DMS153 (cell line): Measurements from ENCODE around the gene GATA1.
"Not testable (repeated sequence)": the region's sequence is repeated elsewhere in the genome, so short reads cannot be mapped to it uniquely, and the experiment has no call there.

Source experiments
- DNase-seq: peaks from one replicate; lab custom pipeline; 2025; lab: John Stamatoyannopoulos, UW

Gene GATA1

DNA sequence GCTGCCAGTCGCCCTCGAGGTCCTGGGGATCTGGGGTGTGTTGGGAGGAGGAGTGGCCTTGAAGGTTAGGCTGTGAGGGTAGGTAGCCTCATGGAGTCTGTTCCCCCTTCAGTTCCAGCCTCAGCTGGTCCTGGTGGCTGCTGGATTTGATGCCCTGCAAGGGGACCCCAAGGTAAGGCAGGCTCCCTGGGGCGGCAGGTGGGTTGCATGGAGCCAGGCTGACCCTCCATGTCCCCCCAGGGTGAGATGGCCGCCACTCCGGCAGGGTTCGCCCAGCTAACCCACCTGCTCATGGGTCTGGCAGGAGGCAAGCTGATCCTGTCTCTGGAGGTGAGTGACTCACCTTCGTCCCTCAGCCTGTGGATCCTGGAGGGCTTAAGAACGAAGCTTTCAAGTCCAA, 28.3 kb downstream of the GATA1 start:
- no peak for DNase-seq

DNA sequence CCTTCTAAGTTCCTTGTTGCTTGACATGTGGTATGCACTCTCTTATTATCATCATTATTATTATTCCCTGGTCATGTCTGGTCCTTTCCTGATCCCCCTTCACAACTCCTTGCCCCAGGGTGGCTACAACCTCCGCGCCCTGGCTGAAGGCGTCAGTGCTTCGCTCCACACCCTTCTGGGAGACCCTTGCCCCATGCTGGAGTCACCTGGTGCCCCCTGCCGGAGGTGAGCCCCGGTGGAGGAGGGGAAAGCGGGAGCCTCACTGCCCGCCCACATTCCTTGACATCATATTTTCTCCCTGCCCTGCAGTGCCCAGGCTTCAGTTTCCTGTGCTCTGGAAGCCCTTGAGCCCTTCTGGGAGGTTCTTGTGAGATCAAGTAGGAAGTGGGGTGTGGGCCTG, 28.9 kb downstream of the GATA1 start:
- no peak for DNase-seq

DNA sequence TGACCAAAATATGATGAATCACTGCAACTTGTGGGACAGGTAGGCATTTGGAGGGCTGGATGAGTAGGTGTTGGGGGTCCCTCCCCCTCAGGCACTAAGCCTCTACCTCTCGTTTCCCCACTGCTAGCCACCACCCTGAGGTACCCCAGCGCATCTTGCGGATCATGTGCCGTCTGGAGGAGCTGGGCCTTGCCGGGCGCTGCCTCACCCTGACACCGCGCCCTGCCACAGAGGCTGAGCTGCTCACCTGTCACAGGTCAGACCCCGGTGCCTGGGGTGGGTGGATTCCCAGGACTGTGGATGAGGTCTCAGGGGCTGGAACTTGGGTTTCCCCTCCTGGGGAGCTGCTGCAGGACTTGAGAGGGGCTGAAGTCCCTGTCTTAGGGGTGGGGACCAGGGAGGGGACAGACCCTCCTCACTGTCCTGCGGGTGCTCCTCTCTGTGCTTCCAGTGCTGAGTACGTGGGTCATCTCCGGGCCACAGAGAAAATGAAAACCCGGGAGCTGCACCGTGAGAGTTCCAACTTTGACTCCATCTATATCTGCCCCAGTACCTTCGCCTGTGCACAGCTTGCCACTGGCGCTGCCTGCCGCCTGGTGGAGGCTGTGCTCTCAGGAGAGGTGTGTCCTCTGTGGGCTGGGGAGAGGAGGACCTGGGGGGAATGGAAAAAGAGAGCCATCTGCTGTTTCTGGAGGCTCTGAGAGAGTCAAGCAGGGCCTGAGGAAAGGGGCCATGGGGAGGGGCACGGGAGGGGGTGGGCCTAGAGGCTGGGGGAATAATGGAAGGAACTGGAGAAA, 29.8 kb downstream of the GATA1 start:
- DNase-seq, result no peak

DNA sequence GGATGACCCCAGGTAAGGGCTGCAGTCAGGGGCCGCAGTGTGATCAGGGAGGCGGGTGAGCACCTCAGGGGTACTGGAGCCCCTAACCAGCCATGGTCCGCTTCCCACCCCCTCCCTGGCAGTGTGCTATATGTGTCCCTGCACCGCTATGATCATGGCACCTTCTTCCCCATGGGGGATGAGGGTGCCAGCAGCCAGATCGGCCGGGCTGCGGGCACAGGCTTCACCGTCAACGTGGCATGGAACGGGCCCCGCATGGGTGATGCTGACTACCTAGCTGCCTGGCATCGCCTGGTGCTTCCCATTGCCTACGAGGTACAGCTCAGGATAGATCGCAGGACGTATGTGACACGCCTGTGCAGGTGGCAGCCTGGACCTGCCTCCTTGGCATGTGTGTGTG, 31.7 kb downstream of the GATA1 start:
- DNase-seq, result no peak

DNA sequence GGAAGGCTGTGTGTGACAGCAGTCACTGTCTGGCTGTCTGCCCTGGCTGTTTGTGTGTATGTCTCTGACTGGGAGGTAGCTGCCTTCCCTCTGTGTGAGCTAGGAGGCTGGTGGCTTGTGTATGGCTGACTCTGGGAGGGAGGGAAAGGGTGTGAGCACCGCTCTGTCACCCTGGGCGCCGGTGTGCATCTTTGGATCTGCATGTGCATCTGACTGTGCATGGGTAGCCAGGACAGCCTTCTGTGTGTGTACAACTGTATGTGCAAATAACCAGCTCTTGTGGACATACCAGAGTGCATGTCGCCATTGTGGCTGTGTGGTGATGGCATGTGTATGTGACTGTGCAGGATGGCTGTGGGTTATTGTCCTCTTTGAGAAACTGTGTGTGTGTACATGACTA, 32.5 kb downstream of the GATA1 start:
- no peak for DNase-seq

DNA sequence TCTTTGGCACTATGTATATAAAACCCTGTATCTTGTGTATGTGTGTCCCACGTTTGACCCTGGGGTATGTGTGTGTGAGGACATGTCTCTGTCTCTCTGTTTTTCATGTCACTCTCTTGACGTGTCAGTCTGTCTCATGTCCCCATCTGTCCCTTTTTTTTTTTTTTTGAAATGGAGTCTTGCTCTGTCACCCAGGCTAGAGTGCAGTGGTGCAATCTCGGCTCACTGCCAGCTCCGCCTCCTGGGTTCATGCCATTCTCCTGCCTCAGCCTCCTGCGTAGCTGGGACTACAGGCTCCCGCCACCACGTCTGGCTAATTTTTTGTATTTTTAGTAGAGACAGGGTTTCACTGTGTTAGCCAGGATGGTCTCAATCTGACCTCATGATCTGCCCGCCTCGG, 33.0 kb downstream of the GATA1 start:
- not testable (repeated sequence) for DNase-seq

DNA sequence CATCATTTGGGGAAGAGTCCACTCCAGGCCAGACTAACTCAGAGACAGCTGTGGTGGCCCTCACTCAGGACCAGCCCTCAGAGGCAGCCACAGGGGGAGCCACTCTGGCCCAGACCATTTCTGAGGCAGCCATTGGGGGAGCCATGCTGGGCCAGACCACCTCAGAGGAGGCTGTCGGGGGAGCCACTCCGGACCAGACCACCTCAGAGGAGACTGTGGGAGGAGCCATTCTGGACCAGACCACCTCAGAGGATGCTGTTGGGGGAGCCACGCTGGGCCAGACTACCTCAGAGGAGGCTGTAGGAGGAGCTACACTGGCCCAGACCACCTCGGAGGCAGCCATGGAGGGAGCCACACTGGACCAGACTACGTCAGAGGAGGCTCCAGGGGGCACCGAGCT, 36.7 kb downstream of the GATA1 start:
- DNase-seq, result no peak

DNA sequence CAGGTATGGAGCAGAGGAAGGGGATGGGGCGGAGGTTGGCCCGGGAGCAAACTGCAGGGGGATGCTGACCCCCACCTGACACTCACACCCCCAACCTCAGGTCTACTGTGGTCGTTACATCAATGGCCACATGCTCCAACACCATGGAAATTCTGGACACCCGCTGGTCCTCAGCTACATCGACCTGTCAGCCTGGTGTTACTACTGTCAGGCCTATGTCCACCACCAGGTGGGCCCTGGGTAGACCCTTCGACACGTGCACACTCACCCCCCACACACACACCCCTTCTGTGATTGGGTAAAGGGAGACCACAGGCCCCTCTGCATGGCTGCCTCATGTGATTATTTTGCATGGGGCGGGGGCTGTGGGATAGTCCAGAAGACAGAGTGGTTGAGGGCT, 37.7 kb downstream of the GATA1 start:
- no peak for DNase-seq

DNA sequence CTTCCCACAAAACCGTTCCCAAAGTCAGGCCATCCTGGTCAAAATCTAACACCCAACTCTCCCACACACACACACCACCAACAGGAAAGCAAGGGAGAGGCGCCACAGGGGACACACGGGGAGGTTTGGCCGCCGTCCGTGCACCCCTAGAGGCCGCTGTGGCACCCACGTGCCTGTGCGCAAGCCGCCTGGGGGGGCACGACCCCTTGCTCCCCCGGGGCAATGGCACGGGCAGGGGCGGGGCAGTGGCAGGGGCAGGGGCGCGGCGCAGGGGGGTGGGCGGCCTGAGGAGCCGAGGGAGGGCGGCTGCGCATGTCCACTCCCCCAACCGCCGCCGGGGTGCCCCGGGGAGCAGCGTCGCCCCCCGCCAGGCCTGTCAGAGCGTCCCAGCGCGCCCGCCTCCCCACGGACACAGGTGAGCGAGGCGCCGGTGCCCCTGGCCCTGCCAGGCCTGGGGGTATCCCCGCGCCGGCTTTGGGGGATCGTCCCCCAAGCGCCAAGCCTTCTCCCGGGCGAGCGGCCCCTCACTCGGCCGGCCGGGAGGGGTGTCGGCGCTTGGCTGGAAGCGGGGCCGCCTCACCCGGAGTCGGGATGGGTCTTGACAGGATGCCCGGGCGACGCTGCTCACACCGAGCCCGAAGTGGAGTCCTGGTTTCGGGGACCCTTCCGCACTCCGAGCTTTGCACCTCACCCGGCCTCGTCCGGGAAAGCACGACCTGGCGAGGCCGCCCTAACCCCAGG, 39.9 kb downstream of the GATA1 start, which contains the start of gene ERAS:
Gene ERAS, plus strand, starts transcription at position 379 of the 741 bp plus-strand sequence. CDS start 2,611 bp downstream, outside the sequence.
- DNase-seq, result no peak

DNA sequence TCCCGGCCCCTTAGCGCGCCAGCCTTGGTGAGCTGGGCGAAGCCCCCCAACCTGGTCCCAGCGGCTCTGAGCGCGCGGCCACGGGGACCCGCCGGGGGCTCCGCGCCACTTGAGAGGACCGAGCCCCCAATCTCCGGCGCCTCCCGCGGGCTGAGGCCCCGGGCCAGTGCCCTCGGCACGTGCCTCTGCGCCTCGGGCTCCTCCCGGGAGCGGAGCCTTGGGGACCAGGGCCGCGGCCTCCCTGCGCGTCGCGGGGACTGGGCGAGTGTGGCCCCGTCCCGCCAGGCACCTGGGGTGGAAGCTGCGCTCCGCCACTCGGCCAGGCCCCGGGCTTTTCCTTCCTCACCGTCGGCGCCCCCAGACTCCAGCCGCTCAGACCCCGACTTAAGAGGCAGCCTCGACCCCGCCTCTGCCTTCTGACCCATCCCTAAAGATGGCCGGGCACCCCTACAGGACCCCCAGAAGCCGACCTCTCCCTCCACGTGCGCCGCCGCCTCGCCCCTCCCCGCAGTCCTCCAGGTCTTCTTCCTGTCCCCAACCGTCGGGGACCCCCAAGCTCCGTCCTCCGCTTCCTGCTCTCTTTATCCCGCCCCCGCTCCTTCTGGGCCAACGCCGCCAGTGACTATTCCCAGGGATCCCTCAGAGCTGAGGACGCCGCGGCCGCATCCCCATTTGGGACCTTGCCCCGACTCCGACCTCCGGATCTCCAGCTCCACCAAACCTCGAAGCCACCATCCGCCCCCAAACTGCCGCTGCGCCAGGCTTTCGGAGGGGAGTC, 40.7 kb downstream of the GATA1 start:
- DNase-seq, result no peak

DNA sequence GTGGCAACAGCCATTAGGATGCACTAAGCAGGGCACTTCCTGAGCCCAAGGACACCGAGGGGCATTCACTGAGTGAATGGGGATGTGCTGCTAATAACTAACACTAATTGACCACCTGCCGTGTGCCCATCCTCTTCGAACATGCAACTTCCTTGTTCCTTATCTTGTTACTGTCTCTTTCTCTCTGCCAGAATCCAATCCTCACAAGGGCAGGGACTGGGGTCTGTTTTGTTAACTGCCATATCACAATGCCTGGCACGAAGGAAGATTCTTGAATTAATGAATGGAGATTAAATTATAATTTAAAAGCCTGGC, 41.2 kb downstream of the GATA1 start:
- no peak for DNase-seq

DNA sequence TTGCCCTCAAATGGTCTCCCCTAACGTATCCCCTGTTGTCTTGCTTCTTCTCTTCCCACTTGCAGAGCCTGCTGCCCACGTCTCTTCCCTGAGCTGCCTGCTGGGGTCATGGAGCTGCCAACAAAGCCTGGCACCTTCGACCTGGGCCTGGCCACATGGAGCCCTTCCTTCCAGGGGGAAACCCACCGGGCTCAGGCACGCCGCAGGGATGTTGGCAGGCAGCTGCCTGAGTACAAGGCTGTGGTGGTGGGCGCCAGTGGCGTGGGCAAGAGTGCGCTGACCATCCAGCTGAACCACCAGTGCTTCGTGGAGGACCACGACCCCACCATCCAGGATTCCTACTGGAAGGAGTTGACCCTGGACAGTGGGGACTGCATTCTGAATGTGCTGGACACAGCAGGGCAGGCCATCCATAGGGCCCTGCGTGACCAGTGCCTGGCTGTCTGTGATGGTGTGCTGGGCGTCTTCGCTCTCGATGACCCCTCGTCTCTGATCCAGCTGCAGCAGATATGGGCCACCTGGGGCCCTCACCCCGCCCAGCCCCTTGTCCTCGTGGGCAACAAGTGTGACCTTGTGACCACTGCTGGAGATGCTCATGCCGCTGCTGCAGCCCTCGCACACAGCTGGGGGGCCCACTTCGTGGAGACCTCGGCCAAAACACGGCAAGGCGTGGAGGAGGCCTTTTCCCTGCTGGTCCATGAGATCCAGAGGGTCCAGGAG, 42.8 kb downstream of the GATA1 start:
- no peak for DNase-seq

DNA sequence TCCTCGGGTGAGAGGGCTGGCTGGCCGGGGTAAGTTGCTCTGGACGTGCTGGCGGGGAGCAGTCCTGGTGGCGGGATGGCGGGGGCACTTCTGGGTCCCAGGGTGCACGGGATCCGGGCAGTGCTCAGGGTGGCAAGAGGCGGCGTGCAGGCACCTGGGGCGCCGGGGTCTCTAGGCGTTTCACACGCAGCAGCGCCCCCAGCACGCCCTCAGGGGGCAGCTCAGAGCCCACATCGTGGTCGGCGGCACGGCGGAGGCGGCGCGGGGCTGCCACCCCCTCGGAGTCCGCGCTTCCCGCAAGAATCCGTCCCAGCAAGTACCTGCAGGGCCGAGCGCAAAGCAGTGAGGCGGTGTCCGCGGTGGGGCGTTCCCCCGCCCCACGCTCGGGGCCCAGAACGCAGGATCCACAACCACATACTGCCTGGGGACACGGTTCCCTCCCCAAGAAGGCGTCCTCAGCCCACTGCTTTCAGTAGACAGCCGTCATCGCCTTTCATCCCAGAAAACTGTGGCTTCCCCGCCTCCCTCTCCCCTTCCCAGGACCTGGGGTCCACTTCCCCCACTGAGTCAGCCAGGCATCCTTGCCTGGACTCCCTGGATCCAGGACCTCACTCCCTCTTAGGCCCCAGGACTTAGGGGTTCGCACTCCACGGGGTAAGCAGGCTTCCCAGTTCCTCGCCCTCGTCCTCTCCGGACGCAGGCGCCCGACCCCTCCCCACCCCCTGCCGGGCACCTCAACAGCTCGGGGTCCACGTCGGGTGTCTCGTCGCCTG, 44.9 kb downstream of the GATA1 start:
- no peak for DNase-seq

DNA sequence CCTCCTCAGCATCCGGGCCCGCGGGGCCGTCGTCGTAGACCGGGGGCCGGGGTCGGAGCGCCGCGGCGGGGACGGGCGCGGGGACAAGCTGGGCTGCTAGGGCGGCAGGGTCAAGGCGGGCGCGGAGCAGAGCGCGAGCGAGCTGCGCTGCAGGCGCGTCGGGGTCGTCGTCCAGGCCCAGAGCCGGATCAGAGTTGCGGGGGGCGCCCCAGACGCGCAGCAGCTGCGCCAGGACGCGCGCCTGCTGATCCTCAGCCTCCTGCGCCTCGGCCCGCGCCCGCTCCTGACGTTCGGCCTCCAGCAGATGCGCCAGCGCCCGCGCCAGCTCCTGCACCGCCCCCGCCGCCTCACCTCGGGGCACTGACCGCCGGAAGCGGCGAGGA, 45.5 kb downstream of the GATA1 start:
- no peak for DNase-seq

DNA sequence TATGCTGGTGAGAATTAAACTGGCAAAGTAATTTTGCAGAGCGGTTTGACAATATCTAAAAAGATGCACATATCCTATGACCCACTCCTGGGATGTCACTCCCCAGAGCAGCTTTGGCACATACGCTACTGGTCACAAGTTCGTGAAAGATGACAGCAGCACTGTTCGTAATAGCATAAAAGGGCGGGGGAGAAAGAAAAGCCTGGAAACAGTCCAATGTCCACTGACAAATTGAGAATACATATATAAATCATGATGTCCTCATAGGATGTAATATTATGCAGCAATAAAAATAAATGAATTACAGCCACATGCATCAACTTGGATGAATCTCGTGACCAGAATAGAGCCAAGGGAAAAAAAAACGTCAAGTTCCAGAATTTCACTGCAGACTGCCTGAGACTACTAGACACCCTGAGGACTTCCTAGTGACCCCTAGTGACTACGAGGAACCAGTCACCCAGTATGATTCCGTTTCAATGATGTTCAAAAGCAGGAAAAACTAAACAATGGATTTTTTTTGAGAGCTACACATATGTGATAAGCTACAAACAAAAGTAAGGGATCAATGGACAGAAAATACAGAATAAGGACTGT, 47.2 kb downstream of the GATA1 start:
- DNase-seq, result no peak

DNA sequence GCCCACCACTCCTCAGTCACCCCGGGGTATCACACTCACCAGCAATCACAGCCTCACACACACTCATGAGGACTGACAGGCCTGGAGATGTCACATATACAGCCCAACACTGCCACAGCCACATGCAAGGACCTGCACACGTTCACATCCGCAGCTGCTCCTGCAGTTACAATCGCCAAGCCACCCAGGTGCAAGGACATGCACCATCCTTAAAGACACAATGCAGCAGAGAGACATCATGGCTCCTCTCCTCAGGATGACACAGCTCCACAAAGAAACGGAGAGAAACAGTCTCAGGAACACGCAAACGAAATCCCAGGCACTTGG, 48.0 kb downstream of the GATA1 start:
- no peak for DNase-seq

DNA sequence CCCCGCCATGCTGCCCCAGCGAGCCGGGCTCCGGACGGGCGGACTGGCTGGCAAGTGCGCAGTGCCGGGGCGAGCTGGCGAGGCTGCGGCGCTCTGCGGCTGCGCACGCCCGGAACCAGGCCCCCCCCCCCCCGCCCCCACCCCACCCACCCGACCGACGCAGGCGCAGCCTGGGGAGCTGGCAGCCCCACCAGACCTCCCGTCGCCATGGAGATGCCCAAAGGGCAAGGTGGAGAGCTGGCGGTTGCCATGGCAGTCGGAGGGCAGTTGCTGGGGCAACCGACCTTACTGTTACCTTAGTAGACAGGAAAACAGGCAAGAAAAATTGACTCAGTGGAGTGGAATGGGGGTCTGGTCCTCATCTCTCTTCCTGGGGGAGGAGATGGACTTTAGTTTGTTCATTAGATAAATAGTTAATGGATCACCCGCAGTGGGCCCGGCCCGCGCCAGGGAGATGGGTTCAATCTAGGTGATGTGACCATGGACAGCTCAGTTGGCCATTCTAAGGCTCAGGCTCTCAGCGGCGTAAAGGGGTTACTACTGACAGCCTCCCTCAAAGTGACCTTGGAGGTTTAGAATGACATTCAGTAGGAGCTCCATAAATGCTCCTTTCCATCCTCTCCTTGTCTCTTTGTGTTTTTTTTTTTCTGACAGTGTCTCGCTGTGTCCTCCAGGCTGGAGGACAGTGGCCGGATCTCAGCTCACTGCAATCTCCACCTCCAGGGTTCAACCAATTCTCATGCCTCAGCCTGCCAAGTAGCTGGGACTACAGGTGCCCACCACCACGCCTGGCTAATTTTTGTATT, 49.3 kb downstream of the GATA1 start, which contains the start of gene PCSK1N:
Gene PCSK1N, minus strand, starts transcription at position 87 of the 806 bp plus-strand sequence. Its CDS starts 78 bp downstream, at position 9.
- DNase-seq, result no peak

DNA sequence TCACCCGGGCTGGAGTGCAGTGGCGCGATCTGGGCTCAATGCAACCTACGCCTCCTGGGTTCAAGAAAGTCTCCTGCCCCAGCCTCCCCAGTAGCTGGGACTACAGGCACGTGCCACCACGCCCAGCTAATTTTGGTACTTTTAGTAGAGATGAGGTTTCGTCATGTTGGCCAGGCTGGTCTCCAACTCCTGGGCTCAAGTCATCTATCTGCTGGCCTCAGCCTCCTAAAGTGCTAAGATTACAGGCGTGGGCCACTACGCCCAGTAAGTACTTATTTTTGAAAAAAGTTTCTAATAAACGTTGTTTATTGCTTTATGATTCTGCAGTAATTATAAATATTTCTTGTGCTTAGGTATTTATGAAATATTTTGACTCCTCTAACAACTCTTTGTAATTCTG, 53.3 kb downstream of the GATA1 start:
- no peak for DNase-seq
